ENCODE data around the gene FRRS1.
"Not testable (repeated sequence)": the region's sequence is repeated elsewhere in the genome, so short reads cannot be mapped to it uniquely, and the experiment has no call there.

The FRRS1 gene

DNA sequence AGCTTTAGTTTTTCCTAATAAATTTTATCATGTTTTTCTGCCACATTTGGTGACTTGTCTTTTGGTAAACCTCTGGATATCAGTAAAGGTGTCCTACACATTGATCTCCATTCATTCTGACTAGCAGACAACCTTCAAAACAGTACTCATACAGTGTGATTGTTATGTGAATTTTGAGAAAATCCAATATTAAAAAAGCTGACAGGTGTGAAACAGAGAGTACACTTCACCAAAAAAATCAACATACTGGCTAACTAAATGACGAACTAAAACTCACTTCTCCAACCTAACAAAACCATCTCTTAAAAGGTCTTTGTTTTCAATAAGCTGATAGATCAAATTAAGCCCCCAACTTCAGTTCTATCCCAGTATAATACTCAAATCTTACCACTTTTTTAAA, 1.5 kb downstream of the FRRS1 start:
- no peak for DNase-seq

DNA sequence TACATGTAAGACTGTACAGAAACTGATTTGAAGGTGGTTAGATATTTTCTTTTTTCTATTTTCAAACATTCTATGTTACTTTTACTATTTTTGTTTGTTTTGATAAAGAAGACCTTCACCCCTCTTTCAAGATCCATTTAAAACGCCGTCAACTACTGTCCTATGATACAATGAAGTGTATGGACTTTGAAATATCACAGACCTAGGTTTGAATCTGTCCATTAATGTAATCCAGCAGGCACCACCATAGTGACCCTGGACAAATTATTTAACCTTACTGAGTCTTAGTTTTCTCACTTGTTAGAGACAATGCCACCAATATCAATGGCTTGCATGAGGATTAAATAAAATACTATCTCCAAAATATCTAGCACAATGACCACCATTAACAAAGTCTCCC, 2.0 kb downstream of the FRRS1 start:
- no peak for DNase-seq

DNA sequence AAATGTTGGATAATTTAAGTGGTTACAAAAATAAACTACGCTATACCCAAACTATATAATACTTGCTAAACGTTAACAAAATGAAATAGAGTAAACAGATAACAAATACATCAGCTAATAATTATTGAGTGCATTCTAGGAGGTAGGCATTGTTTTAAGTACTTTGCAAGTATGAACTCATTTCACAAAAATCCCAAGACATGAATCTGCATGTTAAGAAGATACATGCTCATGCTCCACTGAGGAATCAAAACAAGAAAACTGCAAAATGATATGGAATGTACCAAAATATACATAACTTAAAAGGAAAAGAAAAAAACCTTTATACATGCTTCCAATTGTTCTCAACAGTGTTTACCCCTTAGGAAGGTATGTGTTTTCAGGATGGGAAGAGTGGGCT, 2.5 kb downstream of the FRRS1 start:
- no peak for DNase-seq

DNA sequence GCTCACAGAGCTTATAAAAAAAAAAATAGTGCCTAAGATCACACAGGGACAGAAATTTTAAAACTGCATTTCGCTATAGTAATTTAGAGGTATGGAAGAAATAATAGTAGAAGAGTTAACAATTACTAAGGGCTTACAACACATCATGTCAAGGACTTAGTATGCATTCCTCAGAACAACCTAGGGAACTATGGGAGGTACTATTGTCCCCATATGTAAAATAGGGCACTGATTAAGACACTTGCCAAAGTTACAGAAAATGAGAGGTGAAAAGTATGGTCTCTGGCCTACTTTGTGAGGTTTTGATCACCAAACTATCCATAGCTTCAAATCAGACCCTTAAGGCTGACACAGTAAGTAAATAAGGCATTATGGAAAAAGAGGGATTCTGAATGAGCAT, 4.7 kb downstream of the FRRS1 start:
- no peak for DNase-seq

DNA sequence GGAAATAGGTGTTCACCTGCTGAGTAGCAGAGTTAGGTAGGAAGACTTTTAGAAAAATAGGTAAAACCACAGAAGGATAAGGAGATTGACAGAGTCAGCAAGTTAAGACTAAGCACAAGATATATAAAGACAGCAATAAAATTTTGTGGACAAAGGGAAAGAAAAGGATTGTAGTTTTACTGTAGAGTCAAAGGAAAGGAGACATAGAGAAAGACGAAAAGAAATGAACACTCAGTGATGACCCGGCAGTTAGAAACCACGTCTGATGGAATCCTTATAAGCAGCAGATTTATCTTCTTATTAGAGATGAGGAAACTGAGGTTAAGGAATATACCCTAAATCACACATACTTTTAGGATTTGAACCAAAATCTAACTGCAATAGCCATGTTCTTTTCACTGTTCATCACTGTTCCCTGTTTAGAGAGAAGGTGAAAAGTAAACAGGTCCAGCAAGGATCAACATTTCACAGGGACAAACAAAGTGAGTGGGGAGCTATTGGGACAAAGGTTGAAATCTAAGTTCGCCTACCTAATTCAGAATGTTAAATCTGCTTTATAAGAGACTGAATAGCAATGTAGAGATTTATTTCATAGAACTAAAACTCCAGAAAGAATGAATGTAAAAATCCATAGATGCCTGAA, 6.8 kb downstream of the FRRS1 start:
- no peak for DNase-seq

DNA sequence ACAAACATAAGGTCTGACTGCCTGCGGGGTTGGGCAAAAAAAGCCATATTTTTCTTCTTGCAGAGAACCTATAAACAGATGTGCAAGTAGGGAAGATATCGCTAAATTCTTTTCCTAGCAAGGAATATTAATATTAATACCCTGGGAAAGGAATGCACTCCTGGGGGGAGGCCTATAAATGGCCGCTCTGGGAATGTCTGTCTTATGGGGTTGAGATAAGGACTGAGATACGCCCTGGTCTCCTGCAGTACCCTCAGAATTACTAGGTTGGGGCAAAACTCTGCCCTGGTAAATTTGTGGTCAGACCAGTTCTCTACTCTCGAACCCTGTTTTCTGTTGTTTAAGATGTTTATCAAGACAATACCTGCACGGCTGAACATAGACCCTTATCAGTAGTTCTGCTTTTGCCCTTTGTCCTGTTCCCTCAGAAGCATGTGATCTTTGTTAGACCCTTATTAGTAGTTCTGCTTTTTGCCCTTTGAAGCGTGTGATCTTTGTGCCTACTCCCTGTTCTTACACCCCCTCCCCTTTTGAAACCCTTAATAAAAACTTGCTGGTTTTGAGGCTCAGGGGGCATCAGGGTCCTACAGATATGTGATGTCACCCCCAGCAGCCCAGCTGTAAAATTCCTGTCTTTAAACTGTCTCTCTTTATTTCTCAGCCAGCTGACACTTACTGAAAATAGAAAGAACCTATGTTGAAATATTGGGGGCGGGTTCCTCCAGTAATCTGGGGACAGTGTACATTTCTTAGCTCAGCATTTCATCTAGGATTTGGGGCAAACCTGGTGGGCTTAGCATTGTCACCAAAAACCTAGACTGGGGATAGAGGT, 7.5 kb downstream of the FRRS1 start:
- DNase-seq, result not testable (repeated sequence)

DNA sequence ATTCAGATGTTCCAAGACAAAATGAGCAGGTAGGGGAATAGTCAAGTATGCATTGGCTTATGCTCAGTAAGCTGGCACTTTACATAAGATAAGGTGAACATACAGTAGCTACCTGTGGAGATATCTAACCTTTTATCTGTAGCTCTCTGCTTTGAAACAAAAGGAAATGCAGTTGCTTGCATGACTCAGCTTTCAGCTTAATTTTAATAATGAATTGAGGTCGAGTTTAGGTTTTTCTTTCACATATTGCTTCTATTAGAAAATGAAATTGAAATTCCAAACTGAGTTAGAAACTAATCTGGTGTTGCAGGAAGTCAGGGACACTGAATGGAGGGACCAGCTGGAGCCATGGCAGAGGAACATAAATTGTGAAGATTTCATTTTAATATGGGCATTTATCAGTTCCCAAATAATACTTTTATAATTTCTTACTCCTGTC, 8.3 kb downstream of the FRRS1 start:
- DNase-seq, result no peak

DNA sequence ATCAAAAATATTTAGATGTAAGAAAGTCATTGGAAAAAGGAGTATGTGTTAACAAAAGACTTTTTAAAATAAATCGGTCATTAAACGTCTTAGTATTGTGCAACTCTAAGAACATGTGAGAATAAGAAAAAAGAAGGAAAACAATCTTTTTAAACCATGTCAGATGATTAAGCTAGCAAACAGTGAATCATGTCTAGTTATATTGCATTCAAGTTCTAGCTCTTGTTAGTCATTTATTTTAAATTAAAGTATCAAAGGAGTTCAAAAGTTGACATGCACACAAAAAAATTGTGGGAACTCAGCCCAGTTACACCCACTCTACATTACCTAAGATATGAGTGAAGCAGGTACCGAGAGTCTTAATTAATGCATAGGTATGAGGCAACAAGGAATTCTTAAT, 9.8 kb downstream of the FRRS1 start:
- no peak for DNase-seq

DNA sequence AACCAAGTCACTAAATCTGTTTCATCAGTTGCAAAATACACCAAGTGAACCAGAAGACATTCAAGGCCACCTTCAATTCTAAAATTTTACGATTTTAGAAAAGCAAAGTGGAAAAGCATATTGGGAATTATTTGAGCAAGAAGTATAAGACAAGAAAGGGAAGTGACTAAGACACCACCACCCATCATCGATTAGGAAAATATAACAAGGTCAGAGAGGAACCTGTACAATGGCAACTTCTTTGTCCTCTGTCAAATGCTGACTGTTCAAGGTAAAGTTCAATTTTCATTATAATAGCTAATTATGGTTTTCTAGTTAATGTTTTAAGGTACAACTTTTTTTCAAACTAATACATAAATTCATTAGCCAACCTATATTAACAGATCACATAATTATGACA, 10.8 kb downstream of the FRRS1 start:
- no peak for DNase-seq

DNA sequence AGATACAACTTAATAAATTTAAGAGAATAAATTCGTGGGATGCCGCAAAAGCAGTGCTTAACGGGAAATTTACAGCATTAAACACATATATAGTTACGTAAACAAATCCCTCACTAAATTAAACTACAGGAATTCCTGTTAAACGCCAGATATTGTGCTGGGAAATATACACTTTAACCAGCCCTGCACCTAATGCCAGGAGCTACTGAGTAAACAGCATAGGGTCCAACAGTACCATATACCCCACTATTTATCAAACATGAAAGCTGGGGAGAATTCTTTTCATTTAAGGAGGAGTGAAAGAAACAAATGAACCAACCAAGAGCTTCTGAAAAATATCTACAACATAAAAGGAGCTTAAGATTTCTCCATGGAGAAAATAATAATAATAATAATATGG, 11.7 kb downstream of the FRRS1 start:
- no peak for DNase-seq

DNA sequence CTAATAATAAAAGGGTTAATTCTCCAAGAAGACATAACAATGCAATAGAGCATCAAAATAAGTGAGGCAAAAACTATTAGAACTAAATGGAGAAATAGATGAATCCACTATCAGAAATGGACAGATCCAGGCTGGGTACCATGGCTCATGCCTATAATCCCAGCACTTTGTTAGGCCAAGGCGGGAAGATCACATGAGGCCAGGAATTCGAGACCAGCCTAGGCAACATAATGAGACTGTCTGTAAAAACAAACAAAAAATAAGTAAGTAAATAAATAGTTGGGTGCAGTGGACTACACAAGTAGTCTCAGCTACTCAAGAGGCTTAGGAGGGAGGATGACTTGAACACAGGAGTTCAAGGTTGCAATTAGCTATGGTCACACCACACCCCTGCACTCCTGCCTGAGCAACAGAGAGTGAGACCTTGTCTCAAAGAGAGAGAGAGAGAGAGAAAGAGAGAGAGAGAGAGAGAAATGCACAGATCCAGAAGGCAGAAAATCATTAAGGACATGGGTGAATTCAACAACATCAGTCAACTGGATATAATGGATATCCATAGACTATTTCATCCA, 12.3 kb downstream of the FRRS1 start:
- no peak for DNase-seq

DNA sequence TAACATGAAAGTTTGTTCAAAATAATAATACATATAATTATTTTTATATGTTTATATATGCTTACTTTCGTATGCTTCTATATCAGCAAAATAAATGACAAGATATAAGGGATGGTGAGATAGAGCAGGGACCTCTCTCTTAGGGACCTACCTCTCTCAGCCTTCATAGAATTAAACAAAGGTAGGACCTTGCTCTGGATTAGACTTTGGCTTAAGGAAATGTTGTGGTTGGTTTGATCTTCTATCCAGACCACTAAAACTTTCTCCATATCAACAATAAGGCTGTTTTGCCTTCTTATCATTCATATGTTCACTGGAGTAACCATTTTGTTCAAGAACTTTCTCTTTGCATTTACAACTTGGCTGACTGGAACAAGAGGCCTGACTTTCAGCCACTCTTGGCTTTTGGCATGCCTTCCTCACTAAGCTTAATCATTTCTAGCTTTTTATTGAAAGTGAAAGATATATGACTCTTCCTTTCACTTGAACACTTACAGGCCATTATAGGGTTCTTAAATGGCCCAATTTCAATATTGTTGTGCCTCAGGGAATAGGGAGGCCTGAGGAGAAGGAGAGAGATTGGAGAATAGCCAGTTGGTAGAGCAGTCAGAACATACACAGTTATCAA, 14.4 kb downstream of the FRRS1 start:
- no peak for DNase-seq

DNA sequence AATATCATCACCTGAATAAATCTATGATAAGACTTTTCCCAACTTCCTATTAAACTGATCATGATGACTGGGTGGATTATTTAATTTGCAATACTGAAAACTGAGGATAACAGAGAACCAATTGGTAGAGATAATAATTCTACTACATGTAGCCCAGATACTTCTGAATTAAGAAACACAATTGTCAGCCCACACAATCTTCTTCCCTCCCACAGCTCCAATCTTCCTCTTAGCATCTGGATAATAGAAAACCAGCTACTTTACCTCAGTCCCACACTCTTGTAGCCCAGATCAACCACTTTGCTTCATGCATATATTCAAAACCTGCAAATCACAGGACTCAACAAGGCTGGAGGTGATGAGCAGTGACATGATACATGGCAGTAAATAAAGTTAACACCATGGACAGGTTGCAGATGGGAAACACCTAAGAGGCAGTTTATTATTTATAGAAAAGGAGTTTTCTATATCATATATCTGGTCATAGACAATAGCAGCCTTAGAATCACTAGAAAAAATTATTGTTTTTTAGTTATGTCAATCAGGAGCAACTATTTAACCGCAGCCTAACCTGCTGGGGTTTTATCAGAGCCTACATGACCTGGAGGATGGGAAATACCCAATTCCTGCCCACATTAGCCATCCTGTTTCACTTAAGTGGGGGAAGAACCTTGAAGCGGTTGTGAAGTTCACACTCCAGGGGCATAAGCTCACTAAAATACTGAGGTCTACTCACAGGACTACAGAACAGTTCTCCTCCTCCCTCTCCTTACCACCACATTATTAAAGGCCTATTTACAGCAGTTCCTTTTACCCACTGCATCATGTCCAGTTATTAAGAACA, 16.7 kb downstream of the FRRS1 start:
- DNase-seq, result no peak

DNA sequence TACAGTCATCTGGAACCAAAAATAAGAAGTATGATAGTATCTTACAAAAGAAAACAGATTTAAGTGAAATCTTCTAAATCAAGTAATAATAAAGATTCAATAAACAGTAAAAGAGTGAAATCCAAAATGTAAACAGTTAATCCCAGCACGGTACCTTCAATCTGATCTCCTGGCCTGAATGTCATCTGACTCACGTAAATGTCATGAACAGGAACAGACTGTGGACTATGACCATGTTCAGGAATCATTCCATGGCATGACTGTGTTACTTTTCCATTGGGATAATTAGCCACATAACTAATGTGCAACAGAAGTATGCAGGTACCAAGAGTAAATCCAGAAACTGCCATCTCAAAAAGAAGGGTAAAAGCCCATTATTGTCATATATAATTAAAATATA, 18.0 kb downstream of the FRRS1 start:
- no peak for DNase-seq

DNA sequence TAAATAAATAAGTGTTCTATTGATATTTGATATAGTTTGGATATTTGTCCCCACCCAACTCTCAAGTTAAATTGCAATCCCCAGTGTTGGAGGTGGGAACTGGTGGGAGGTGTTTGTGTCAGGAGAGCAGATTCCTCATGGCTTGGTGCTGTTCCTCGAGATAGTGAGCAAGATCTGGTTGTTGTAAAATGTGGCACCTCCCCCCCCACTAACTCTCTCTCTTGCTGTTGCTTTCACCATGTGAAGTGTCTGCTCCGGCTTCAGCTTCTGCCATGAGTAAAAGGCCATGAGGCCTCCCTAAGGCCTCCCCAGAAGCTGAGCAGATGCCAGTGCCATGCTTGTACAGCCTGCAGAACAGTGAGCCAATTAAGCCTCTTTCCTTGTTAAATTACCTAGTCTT, 20.8 kb downstream of the FRRS1 start:
- DNase-seq, result no peak

DNA sequence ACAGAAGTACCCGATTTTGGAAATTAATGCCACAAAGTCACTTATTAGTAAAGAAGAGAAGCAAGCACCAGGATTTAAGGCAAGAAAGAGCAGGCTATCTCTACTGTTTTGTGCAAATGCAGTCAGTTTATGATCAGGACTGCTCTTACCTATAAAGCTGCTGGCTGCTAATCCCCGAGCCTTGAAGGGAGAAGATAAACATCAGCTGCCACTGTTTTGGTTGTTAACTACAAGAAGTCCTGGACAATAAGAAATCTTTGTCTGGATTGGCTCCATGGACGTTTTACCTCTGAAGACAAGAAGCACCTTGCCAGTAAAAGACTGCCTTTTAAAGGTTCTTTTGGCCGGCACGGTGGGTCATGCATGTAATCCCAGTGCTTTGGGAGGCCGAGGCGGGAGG, 21.4 kb downstream of the FRRS1 start:
- DNase-seq, result no peak

DNA sequence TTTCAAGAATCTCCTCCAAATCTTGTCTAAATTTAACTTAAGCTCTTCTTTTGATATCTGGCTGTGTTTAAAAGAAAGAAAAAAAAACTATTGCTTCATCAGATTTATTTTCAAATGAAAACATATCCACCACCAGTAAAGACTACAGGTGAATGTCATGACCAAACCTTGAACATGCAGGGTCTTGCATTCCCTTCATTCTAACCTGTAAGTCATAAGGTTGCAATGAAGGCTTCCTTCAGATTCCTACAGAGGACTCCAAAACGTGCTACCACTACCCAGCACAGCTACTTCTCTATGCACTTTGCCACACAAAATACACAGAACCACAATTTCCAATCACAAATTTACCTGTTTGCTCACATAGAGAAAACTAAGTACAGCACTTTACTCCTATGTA, 26.3 kb downstream of the FRRS1 start:
- DNase-seq, result no peak

DNA sequence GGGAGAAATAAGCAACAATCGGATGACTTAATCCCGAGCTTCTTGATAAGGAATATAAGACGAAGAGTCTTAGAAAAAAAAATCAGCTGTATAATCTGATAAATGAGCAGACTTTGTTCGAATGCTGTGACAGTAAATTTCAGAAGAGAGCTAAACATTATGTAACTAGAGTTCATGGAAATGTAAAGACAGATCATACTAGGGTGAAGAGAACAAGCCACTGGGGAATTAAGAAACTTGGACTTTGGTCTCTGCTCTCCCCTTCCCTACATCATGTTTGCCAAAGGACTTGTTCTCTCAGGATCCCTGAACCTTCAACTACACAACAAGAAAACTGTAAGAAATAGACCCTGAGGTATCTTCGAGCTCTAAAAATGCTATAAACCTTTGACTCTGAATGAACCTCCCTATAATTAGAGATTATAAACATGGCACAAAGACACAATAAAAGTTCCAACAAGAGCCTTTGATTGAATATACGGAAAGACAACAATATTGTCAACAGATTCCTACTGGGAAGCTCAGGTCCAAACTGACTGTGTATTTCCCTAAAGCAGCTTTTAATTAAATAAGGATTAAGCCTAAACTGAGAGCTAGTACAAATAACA, 27.5 kb downstream of the FRRS1 start:
- DNase-seq, result no peak

DNA sequence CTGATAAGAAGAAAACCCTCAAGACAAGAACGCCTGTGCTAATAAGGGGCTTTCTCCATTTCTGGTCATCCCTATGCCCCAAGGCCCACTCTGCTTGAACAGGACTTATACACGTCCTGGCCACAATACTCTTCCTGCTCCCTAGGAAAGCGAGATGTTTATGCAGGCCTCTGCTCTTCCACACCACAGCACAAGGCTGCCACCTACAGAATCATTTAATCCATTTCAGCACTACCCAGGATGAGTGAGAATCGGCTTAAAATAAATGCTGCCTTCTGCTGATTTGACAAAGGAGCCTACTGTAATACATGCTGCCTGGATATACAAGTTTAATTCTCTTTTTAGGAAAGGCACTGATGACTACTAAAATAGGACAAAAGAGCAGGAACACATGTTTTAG, 29.4 kb downstream of the FRRS1 start:
- peak; percentile 33 for DNase-seq

DNA sequence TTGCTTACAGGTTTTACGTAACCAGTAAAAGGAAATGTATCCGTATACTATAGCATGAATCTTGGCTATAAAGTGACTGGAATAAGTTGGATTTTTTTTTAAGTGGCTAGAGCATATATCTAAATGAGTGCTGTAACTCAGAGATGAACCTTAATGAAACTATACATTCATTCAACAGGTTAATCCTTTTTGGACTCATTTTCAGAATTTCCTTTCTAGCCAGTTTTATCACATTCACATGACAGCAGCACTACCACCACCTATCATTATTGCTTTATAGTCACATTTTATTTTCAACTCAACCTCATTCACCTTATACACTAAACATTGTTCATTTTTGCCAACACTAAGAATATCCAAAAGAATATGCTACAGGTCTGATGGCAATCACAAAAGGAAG, 30.6 kb downstream of the FRRS1 start:
- no peak for DNase-seq

DNA sequence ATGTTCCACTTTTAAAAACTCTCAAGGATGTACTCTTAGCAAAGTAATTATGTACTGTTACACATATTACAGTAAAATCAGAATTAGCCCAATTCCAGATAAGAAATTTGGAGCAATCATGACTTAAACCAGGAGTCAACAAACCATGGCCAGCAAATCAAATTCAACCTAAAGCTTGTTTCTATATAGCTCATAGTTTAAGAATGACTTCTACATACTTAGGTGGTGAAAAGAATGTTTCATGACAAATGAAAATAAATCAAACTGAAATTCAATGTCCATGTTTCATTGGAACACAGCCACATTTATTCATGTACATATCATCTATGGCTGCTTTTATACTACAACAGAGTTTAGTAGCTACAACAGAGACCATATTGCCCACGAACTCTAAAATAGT, 35.1 kb downstream of the FRRS1 start:
- no peak for DNase-seq

DNA sequence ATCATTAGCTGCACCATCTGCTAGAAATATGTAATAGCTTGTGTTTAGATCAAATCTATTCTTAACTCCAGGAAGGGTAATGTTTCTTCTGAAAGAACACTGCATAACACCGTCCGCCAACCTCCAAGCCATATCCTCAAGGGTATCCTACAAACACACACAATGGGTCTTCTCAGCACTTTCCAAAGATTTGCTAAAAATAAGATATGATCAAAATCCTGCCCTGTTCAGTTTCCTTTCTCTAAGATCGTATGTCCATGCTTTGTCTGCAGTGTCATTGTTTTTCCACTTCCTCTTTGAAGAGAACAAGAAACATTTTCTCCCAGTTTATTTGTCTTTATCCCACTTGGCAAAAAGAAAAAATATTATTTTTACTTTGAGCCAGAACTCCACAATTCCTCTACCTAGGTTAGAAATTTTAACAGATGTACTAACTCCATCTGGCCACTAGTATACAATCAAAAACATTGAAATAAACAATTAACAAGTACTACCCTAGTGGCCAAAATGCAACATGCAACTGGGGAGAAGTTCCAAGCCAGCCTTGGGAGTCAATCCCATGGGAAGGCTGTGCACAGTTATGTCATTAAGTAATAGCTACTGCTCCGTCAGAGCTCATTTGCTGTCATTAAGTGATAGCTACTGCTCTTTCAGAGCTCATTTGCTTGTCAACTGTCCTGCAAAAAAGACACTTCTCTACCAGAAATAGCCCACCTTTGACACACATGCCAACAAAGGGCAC, 37.8 kb downstream of the FRRS1 start:
- no peak for DNase-seq
